ENCODE measurements around the gene ZNF423. TPM values are rescaled to one million over a fixed set of nuclear protein-coding genes. Genes with fewer than 3 reads are reported as not detected.

Gene ZNF423
- total and polyA plus RNA-seq, 2 of the 13 experiments (the other 11 are each of a cell fraction or from before 2014, with no cell fraction given) = 0.07 to 0.31 TPM

- H3K27me3 ChIP-seq (ENCODE audit: control insufficient read depth in 1 of 2, insufficient read depth in 2 of 2, low read length in 2 of 2) = peaks cover 0 to 24% of the 10 kb centered on the region in 2 experiments; a peak in 3 of 5 replicates
- no peaks in the 10 kb centered on the region for H3K4me1 ChIP-seq (ENCODE audit: insufficient read depth, low read length)
- intact Hi-C loops (cut with micrococcal nuclease; ENCODE audit: unreplicated experiment) = no loop called here
- no peak for ATAC-seq
- H3K79me2 ChIP-seq (ENCODE audit: insufficient read depth, low read length) = no peaks in the 10 kb centered on the region
- no peak overlapping the region for H2AFZ ChIP-seq (ENCODE audit: low read length)
- WGBS (ENCODE audit: low lambda C conversion rate) = 65% methylated on average over 26 of the region's 26 CpGs
- no peak for DNase-seq (ENCODE audit: low spot score)
- H3K36me3 ChIP-seq (replicated peaks in 1 of 2; ENCODE audit: control insufficient read depth in 1 of 2, insufficient read depth in 2 of 2, low read length in 2 of 2) = no peaks in the 10 kb centered on the region
- ChIA-PET POLR2A (no interaction called here), CTCF (ENCODE audit: low intra/inter-chr PET ratio, low total read pairs) (no interaction called here)
- H3K4me3 ChIP-seq (replicated peaks in 1 of 3; ENCODE audit: insufficient read depth in 1 of 3, low read depth in 2 of 3, low read length in 3 of 3) = no peak overlapping the region
- BruUV-seq (replicated peaks) = no TSS peak
- no peak for FAIRE-seq
- no peak overlapping the region for H3K27ac ChIP-seq (ENCODE audit: extremely low read length, insufficient read depth, low read length)
- H3K9ac ChIP-seq (ENCODE audit: insufficient read depth, low read depth, low read length) = no peak overlapping the region
- no peaks in the 10 kb centered on the region for H4K20me1 ChIP-seq (ENCODE audit: insufficient read depth, low read length)
- in situ Hi-C loops (cut with HindIII; ENCODE audit: extremely low pct_ligation_motif_present, low pct_unique_long_range_greater_than_20kb) = no loop called here
- H3K9me3 ChIP-seq (ENCODE audit: low read length) = no peaks in the 10 kb centered on the region
- H3K4me2 ChIP-seq (ENCODE audit: low read depth, low read length) = no peak overlapping the region
- TF ChIP-seq ZNF678 (CRISPR knock-in tag; IDR thresholded peaks at IDR 0.05) (no peak), ZNF83 (CRISPR knock-in tag; IDR thresholded peaks at IDR 0.05; ENCODE audit: borderline replicate concordance) (no peak), HNRNPK (IDR thresholded peaks at IDR 0.05; ENCODE audit: low read depth, low read length, poor library complexity, severe bottlenecking) (no peak), BRF2 (CRISPR knock-in tag; IDR thresholded peaks at IDR 0.05) (no peak), DMTF1 (CRISPR knock-in tag; IDR thresholded peaks at IDR 0.05) (no peak), ZNF318 (CRISPR knock-in tag; IDR thresholded peaks at IDR 0.05) (no peak), GLI4 (CRISPR knock-in tag; IDR thresholded peaks at IDR 0.05; ENCODE audit: borderline replicate concordance) (no peak), ERF (CRISPR knock-in tag; IDR thresholded peaks at IDR 0.05) (no peak), PLSCR1 (CRISPR knock-in tag; IDR thresholded peaks at IDR 0.05; ENCODE audit: borderline replicate concordance) (no peak), WIZ (CRISPR knock-in tag; IDR thresholded peaks at IDR 0.05) (no peak), KAT7 (CRISPR knock-in tag; IDR thresholded peaks at IDR 0.05; ENCODE audit: borderline replicate concordance) (no peak)
These were observed 157.5 kb downstream of the ZNF423 start for GRCh38 chr16:49698453-49698815.

Data from HepG2 (cell line).